CD1c-positive myeloid dendritic cell (primary cell): ENCODE measurements around the gene BZW1.

Experiments used
- DNase-seq: peaks from one replicate; pipeline ENCODE4 v3.0.0-alpha.2; 2016; ENCODE audit errors: extremely low spot score

BZW1 gene

GRCh38 chr2:200834701-200835100 is 23.0 kb downstream of the BZW1 start:
- no peak for DNase-seq

- no peak for DNase-seq
Observed at GRCh38 chr2:200839513-200839912, 27.8 kb downstream of the BZW1 start.

GRCh38 chr2:200843993-200844948 is 32.6 kb downstream of the BZW1 start:
- no peak for DNase-seq

GRCh38 chr2:200845194-200845593 is 33.5 kb downstream of the BZW1 start:
- no peak for DNase-seq

GRCh38 chr2:200845669-200846325 is 34.1 kb downstream of the BZW1 start:
- DNase-seq = no peak

- no peak for DNase-seq
Observed at GRCh38 chr2:200847269-200847668, 35.6 kb downstream of the BZW1 start.

GRCh38 chr2:200847939-200848338 is 36.2 kb downstream of the BZW1 start:
- DNase-seq = no peak

- DNase-seq = no peak
Observed at GRCh38 chr2:200850512-200851256, 39.0 kb downstream of the BZW1 start.

- DNase-seq = no peak
Observed at GRCh38 chr2:200851398-200852248, 39.9 kb downstream of the BZW1 start.

- no peak for DNase-seq
Observed at GRCh38 chr2:200852605-200853004, 40.9 kb downstream of the BZW1 start.

- DNase-seq = no peak
Observed at GRCh38 chr2:200856806-200857205, 45.1 kb downstream of the BZW1 start.

- no peak for DNase-seq
Observed at GRCh38 chr2:200860092-200860795, 48.5 kb downstream of the BZW1 start.

GRCh38 chr2:200861617-200862155 is 50.0 kb downstream of the BZW1 start:
- DNase-seq = no peak

GRCh38 chr2:200862532-200863000 is 50.9 kb downstream of the BZW1 start:
- peak; percentile 78 for DNase-seq

GRCh38 chr2:200863782-200864175 is 52.1 kb downstream of the BZW1 start:
- peak; percentile 78 for DNase-seq

GRCh38 chr2:200864176-200865034 is 52.7 kb downstream of the BZW1 start, which contains the start of gene CLK1:
Gene CLK1 (minus strand): TSS chr2:200864658. CDS start chr2:200861862, 2,796 bp downstream.
- peak; percentile 99 for DNase-seq

- peak; percentile 24 for DNase-seq
Observed at GRCh38 chr2:200869014-200869413, 57.3 kb downstream of the BZW1 start.

- DNase-seq = no peak
Observed at GRCh38 chr2:200871151-200871550, 59.4 kb downstream of the BZW1 start.

GRCh38 chr2:200873560-200873959 is 61.9 kb downstream of the BZW1 start:
- DNase-seq = no peak
